HEK293 (cell line): ENCODE data around the gene TMEM63B.

ENCODE experiments used
- CTCF ChIP-seq: fragments of 450-650 bp; formaldehyde crosslinking; IDR thresholded peaks from 2 replicates; pipeline ENCODE4 v1.5.1; 2016; ENCODE audit warnings: missing biosample characterization, missing genetic modification characterization
- MEIS1 ChIP-seq: sonication (generic); formaldehyde crosslinking; IDR thresholded peaks from 2 replicates; pipeline ENCODE4 v1.8.1; 2022; ENCODE audit warnings: missing genetic modification reagents, mild to moderate bottlenecking, borderline replicate concordance
- REST ChIP-seq: fragments of 450-650 bp; formaldehyde crosslinking; IDR thresholded peaks from 2 replicates; pipeline ENCODE4 v1.5.1; 2016; ENCODE audit warnings: missing biosample characterization, missing genetic modification characterization
- ZNF175 ChIP-seq: fragments of 450-650 bp; formaldehyde crosslinking; IDR thresholded peaks from 2 replicates; pipeline ENCODE4 v1.5.1; 2016; ENCODE audit warnings: missing biosample characterization, missing genetic modification characterization
- ZNF274 ChIP-seq, 2 experiments: fragments of 200-500 bp in 1 of 2; fragments of 450-650 bp in 1 of 2; sonication (Bioruptor generic) in 1 of 2; formaldehyde crosslinking in 1 of 2; IDR thresholded peaks; 2 replicates each; pipeline versions ENCODE4 v1.5.1 to v1.6.1; 2014 to 2016; ENCODE audit warnings: borderline replicate concordance in 1 of 2, inconsistent platforms in 1 of 2, low read length in 1 of 2, missing biosample characterization in 1 of 2, missing genetic modification characterization in 1 of 2
- ZSCAN23 ChIP-seq: fragments of 450-650 bp; formaldehyde crosslinking; IDR thresholded peaks from 2 replicates; pipeline ENCODE4 v1.5.1; 2016; ENCODE audit warnings: missing biosample characterization, missing genetic modification characterization

GRCh38 chr6:44161997-44162338, 34.6 kb downstream of the TMEM63B start:
- TF ChIP-seq ZNF175 (tag by site-specific recombination) (no peak), MEIS1 (CRISPR knock-in tag) (no peak), ZNF274 (IDR thresholded peaks at IDR 0.05; ENCODE audit: low read length) (no peak), ZNF274 (tag by site-specific recombination; IDR thresholded peaks at IDR 0.05; ENCODE audit: borderline replicate concordance) (no peak), CTCF (tag by site-specific recombination) (no peak), REST (tag by site-specific recombination) (no peak), ZSCAN23 (tag by site-specific recombination) (no peak)
